H54 (cell line): Measurements from ENCODE around the gene SHISA9.

Experiments
- DNase-seq: peaks from one replicate; pipeline ENCODE4 v3.0.0; 2011; ENCODE audit warnings: low spot score, mixed read lengths; ENCODE audit not compliant: insufficient read length
- FAIRE-seq: peaks from 3 replicates; lab custom pipeline; 2011; peaks lifted over from hg19 to GRCh38; lab: Jason Lieb, UNC
- POLR2A ChIP-seq: IDR thresholded peaks from 2 replicates; pipeline ENCODE4 v1.6.1; 2011; ENCODE audit warnings: low read depth, mild to moderate bottlenecking, low read length

The SHISA9 gene

GRCh38 chr16:13270602-13271001 lies 369.2 kb downstream of the SHISA9 start:
- FAIRE-seq (no peak), DNase-seq (no peak)
- TF ChIP-seq POLR2A = no peak

GRCh38 chr16:13289515-13289914 lies 388.1 kb downstream of the SHISA9 start:
- no peak for DNase-seq
- TF ChIP-seq POLR2A = no peak
- FAIRE-seq = no peak
